H1 (cell line): Measurements from ENCODE around the gene LRP5. TPM values are rescaled to one million over a fixed set of nuclear protein-coding genes. Genes with fewer than 3 reads are reported as not detected.
A peak's percentile ranks its signal among the peaks of the same experiment; 100 is the strongest.

ENCODE experiments used
- ASH2L ChIP-seq: fragments of 200-600, 300-600 bp; sonication (generic); IDR thresholded peaks from one replicate; pipeline ENCODE4 v1.7.1; 2017; ENCODE audit warnings: low read length
- ATF3 ChIP-seq: IDR thresholded peaks from 2 replicates; pipeline ENCODE4 v1.6.1; 2011; ENCODE audit warnings: low read depth, mild to moderate bottlenecking, low read length; ENCODE audit not compliant: insufficient read depth
- CBX5 ChIP-seq: fragments of 300-800, 300-1000 bp; sonication (generic); IDR thresholded peaks from 2 replicates; pipeline ENCODE4 v1.7.1; 2016; ENCODE audit warnings: antibody characterized with exemption, low read length, low read depth
- CTBP2 ChIP-seq: IDR thresholded peaks from 2 replicates; pipeline ENCODE4 v1.7.0; 2011; ENCODE audit warnings: borderline replicate concordance, mild to moderate bottlenecking, moderate library complexity, mixed read lengths, low read length; ENCODE audit not compliant: insufficient read depth, insufficient read length
- GABPA ChIP-seq: IDR thresholded peaks from 2 replicates; pipeline ENCODE4 v1.6.1; 2011; ENCODE audit warnings: mild to moderate bottlenecking, low read length, moderate library complexity, borderline replicate concordance; ENCODE audit not compliant: insufficient read depth
- JUN ChIP-seq: IDR thresholded peaks from 2 replicates; pipeline ENCODE4 v1.6.1; 2011; ENCODE audit warnings: low read depth, mild to moderate bottlenecking, improper control_type of control experiment, low read length
- JUND ChIP-seq: IDR thresholded peaks from 2 replicates; pipeline ENCODE4 v1.6.1; 2011; ENCODE audit warnings: mild to moderate bottlenecking, improper control_type of control experiment, low read length
- KDM4A ChIP-seq: IDR thresholded peaks from one replicate; pipeline ENCODE4 v1.7.1; 2012; ENCODE audit warnings: low read depth, mild to moderate bottlenecking, moderate library complexity, low read length, inconsistent platforms; ENCODE audit not compliant: severe bottlenecking
- KDM5A ChIP-seq: fragments of 200-600 bp; IDR thresholded peaks from 2 replicates; pipeline ENCODE4 v1.7.1; 2012; ENCODE audit warnings: mild to moderate bottlenecking, low read length, inconsistent platforms, mixed read lengths
- NANOG ChIP-seq: IDR thresholded peaks from 2 replicates; pipeline ENCODE4 v1.6.1; 2011; ENCODE audit warnings: low read length, low read depth, mild to moderate bottlenecking, inconsistent platforms; ENCODE audit not compliant: insufficient read depth, poor library complexity, severe bottlenecking
- NRF1 ChIP-seq: IDR thresholded peaks from 2 replicates; pipeline ENCODE4 v1.6.1; 2011; ENCODE audit warnings: mild to moderate bottlenecking, low read depth, low read length, improper control_type of control experiment
- POU5F1 ChIP-seq: IDR thresholded peaks from 2 replicates; pipeline ENCODE4 v1.6.1; 2011; ENCODE audit warnings: low read depth, mild to moderate bottlenecking, low read length, moderate library complexity
- RAD21 ChIP-seq, 2 experiments: IDR thresholded peaks in 1 of 2; conservative IDR thresholded peaks in 1 of 2; 2 replicates each; pipeline ENCODE4 v1.6.1; 2011; ENCODE audit warnings: low read depth in 2 of 2, low read length in 2 of 2, improper control_type of control experiment in 1 of 2, inconsistent platforms in 1 of 2, mild to moderate bottlenecking in 1 of 2, moderate library complexity in 1 of 2
- RBBP5 ChIP-seq: IDR thresholded peaks from 2 replicates; pipeline ENCODE4 v1.7.1; 2012; ENCODE audit warnings: low read depth, mild to moderate bottlenecking, inconsistent platforms, low read length, moderate library complexity, borderline replicate concordance
- RXRA ChIP-seq: IDR thresholded peaks from 2 replicates; pipeline ENCODE4 v1.6.1; 2011; ENCODE audit warnings: low read depth, mild to moderate bottlenecking, low read length, moderate library complexity; ENCODE audit not compliant: insufficient read depth
- SAP30 ChIP-seq: fragments of 300-600 bp; sonication (generic); IDR thresholded peaks from 2 replicates; pipeline ENCODE4 v1.7.1; 2012; ENCODE audit warnings: low read length, moderate library complexity, mild to moderate bottlenecking, inconsistent platforms; ENCODE audit not compliant: insufficient read depth, insufficient replicate concordance
- SP2 ChIP-seq: IDR thresholded peaks from 2 replicates; pipeline ENCODE4 v1.6.1; 2012; ENCODE audit warnings: mild to moderate bottlenecking, low read length, inconsistent platforms
- SP4 ChIP-seq: IDR thresholded peaks from 2 replicates; pipeline ENCODE4 v1.6.1; 2012; ENCODE audit warnings: low read length, inconsistent platforms
- SRF ChIP-seq: IDR thresholded peaks from 2 replicates; pipeline ENCODE4 v1.6.1; 2011; ENCODE audit warnings: mild to moderate bottlenecking, low read depth, low read length, moderate library complexity
- TBP ChIP-seq: IDR thresholded peaks from 2 replicates; pipeline ENCODE4 v1.6.1; 2011; ENCODE audit warnings: low read depth, low read length, improper control_type of control experiment
- TCF12 ChIP-seq: IDR thresholded peaks from 2 replicates; pipeline ENCODE4 v1.6.1; 2011; ENCODE audit warnings: low read depth, mild to moderate bottlenecking, low read length
- polyA plus RNA-seq, 7 experiments: library from polyadenylated mRNA; depleted of rRNA in 3 of 7; stranded (reverse) in 5 of 7; unstranded in 2 of 7; fragments of >200 nt in 5 of 7; fragments of 200-250 nt in 2 of 7; gene quantifications; 1 replicate in 5 of 7; 2 replicates in 1 of 7; 4 replicates in 1 of 7; pipeline versions ENCODE4 v1.2.1 to v1.2.3, GENCODE V29; 2011 to 2013; ENCODE audit warnings: missing spikeins in 2 of 7, mixed read lengths in 2 of 7
- total RNA-seq: library from RNA; stranded (reverse); fragmentation: NEBNext Ultra II Directional; extraction: Animal tissue kit (Norgen Biotek cat#: 25700); gene quantifications from 2 replicates; pipeline ENCODE4 v1.2.1, GENCODE V29; 2021
- TF ChIP-seq, protein P1 (sequence below): IDR thresholded peaks from 2 replicates; pipeline ENCODE4 v1.6.1; 2011; ENCODE audit warnings: low read length, improper control_type of control experiment

The LRP5 gene
- total and polyA plus RNA-seq, 2 of the 8 experiments (the other 6 are each of a cell fraction or from before 2014, with no cell fraction given) = 19.0 to 38.9 TPM

GRCh38 chr11:68459886-68460740, 147.7 kb downstream of the LRP5 start (continued):
- no peak for TF ChIP-seq RAD21 (IDR thresholded peaks at IDR 0.05 in 1 of 2, conservative IDR thresholded peaks at IDR 0.05 in 1 of 2; ENCODE audit: low read depth in 2 of 2, low read length in 2 of 2)
- TF ChIP-seq ATF3 = no peak
- no peak for TF ChIP-seq JUN
- 0 out of 2 replicates have a peak, but pooled peaks have one; percentile 45 for TF ChIP-seq RXRA
- peak; percentile 84 for TF ChIP-seq ASH2L
- no peak for TF ChIP-seq SAP30
- no peak for TF ChIP-seq TCF12
- no peak for TF ChIP-seq CBX5
- peak; percentile 64 for TF ChIP-seq SP2
- TF ChIP-seq NRF1 = peak; percentile 36; the same call in 1 of the 2 replicates
- TF ChIP-seq CTBP2 = no peak
- TF ChIP-seq KDM5A = no peak
- no peak for TF ChIP-seq NANOG
- TF ChIP-seq, protein P1, sequence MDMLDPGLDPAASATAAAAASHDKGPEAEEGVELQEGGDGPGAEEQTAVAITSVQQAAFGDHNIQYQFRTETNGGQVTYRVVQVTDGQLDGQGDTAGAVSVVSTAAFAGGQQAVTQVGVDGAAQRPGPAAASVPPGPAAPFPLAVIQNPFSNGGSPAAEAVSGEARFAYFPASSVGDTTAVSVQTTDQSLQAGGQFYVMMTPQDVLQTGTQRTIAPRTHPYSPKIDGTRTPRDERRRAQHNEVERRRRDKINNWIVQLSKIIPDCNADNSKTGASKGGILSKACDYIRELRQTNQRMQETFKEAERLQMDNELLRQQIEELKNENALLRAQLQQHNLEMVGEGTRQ = no peak
- no peak; the same call in 1 of the 2 replicates for TF ChIP-seq SP4
- no peak for TF ChIP-seq RBBP5
- no peak for TF ChIP-seq POU5F1
- TF ChIP-seq TBP = peak; percentile 100
- no peak for TF ChIP-seq SRF
- no peak for TF ChIP-seq GABPA
- TF ChIP-seq KDM4A = peak; percentile 42
- TF ChIP-seq JUND = no peak
